DND-41 (cell line): ENCODE data around the gene STOML1.

Experiments used
- ATAC-seq: fragments of 200-7000 bp; cut with Tn5 transposase; 3 replicates; pipeline ENCODE4 v1.9.1; 2021; ENCODE audit warnings: low read depth; ENCODE audit not compliant: insufficient read depth
- DNase-seq: peaks from one replicate; pipeline ENCODE4 v3.0.0-alpha.2; 2020
- H2AFZ ChIP-seq: 2 replicates; pipeline ENCODE4 v1.6.0; 2012; ENCODE audit warnings: low read depth, low read length
- H3K27ac ChIP-seq: 2 replicates; pipeline ENCODE4 v1.5.1; 2012; ENCODE audit warnings: low read length, inconsistent platforms
- H3K27me3 ChIP-seq: fragments of 200-600 bp; sonication (generic); 2 replicates; pipeline ENCODE4 v1.6.0; 2012; ENCODE audit warnings: low read length, mild to moderate bottlenecking, inconsistent platforms; ENCODE audit not compliant: insufficient read depth, poor library complexity
- H3K36me3 ChIP-seq: 2 replicates; pipeline ENCODE4 v1.5.1; 2012; ENCODE audit warnings: low read length, inconsistent platforms; ENCODE audit not compliant: insufficient read depth
- H3K4me1 ChIP-seq: 2 replicates; pipeline ENCODE4 v1.5.1; 2012; ENCODE audit warnings: mild to moderate bottlenecking, low read length; ENCODE audit not compliant: insufficient read depth
- H3K4me2 ChIP-seq: 2 replicates; pipeline ENCODE4 v1.6.0; 2012; ENCODE audit warnings: mild to moderate bottlenecking, moderate library complexity, low read length, inconsistent platforms; ENCODE audit not compliant: insufficient read depth
- H3K4me3 ChIP-seq, 2 experiments: fragments of 200-600 bp in 1 of 2; shearing (Covaris generic) in 1 of 2; 2 replicates each; pipeline ENCODE4 v1.5.1; 2012 to 2016; ENCODE audit warnings: inconsistent platforms in 2 of 2, low read length in 2 of 2, mild to moderate bottlenecking in 2 of 2, low read depth in 1 of 2, moderate library complexity in 1 of 2
- H3K79me2 ChIP-seq: 2 replicates; pipeline ENCODE4 v1.6.0; 2012; ENCODE audit warnings: low read length, inconsistent platforms; ENCODE audit not compliant: insufficient read depth
- H3K9ac ChIP-seq: 2 replicates; pipeline ENCODE4 v1.6.0; 2012; ENCODE audit warnings: low read depth, mild to moderate bottlenecking, inconsistent platforms, low read length, moderate library complexity
- H3K9me3 ChIP-seq: 2 replicates; pipeline ENCODE4 v1.5.1; 2012; ENCODE audit warnings: low read length, moderate library complexity, mild to moderate bottlenecking, inconsistent platforms; ENCODE audit not compliant: insufficient read depth, severe bottlenecking
- H4K20me1 ChIP-seq: 2 replicates; pipeline ENCODE4 v1.6.0; 2012; ENCODE audit warnings: low read length; ENCODE audit not compliant: insufficient read depth
- CTCF ChIP-seq: IDR thresholded peaks from 2 replicates; pipeline ENCODE4 v1.5.1; 2012; ENCODE audit warnings: borderline replicate concordance, low read length, moderate library complexity, mild to moderate bottlenecking; ENCODE audit not compliant: poor library complexity, severe bottlenecking; ENCODE audit errors: extremely low read depth
- EZH2 ChIP-seq: IDR thresholded peaks from 3 replicates; pipeline ENCODE4 v1.6.1; 2012; ENCODE audit warnings: borderline replicate concordance, low read depth, mild to moderate bottlenecking, moderate library complexity, low read length, inconsistent platforms; ENCODE audit not compliant: severe bottlenecking

STOML1 gene

GRCh38 chr15:73957785-73958184, 34.3 kb downstream of the STOML1 start:
- Histone ChIP-seq H3K36me3 (no peaks in the 10 kb centered on the region), H3K79me2 (no peaks in the 10 kb centered on the region), H3K4me1 (peaks cover 32% of the 10 kb centered on the region), H3K27ac (peak overlapping the region; percentile 25; the same call in 1 of the 2 replicates), H4K20me1 (no peaks in the 10 kb centered on the region), H3K9ac (no peak overlapping the region), H3K4me2 (no peak overlapping the region), H3K27me3 (no peaks in the 10 kb centered on the region), H3K9me3 (no peaks in the 10 kb centered on the region), H3K4me3 (no peak overlapping the region), H2AFZ (no peak overlapping the region)
- DNase-seq (no peak), ATAC-seq (no peak)
- no peak for TF ChIP-seq CTCF
- no peak for TF ChIP-seq EZH2

GRCh38 chr15:73957276-73957675, 34.8 kb downstream of the STOML1 start:
- H3K27ac ChIP-seq, result no peak overlapping the region; the same call in 1 of the 2 replicates
- H3K4me1 ChIP-seq, result peaks cover 32% of the 10 kb centered on the region
- TF ChIP-seq CTCF (no peak), EZH2 (no peak)
- DNase-seq, result no peak
- H3K79me2 ChIP-seq, result no peaks in the 10 kb centered on the region
- no peak overlapping the region for H3K9ac ChIP-seq
- no peaks in the 10 kb centered on the region for H3K36me3 ChIP-seq
- H3K9me3 ChIP-seq, result no peaks in the 10 kb centered on the region
- H2AFZ ChIP-seq, result no peak overlapping the region
- H3K27me3 ChIP-seq, result no peaks in the 10 kb centered on the region
- no peaks in the 10 kb centered on the region for H4K20me1 ChIP-seq
- no peak for ATAC-seq
- no peak overlapping the region for H3K4me3 ChIP-seq
- no peak overlapping the region for H3K4me2 ChIP-seq

- no peaks in the 10 kb centered on the region for H3K79me2 ChIP-seq
- ATAC-seq (no peak), DNase-seq (no peak)
- no peaks in the 10 kb centered on the region for H3K27me3 ChIP-seq
- no peak for TF ChIP-seq CTCF
- no peak overlapping the region for H2AFZ ChIP-seq
- H3K9ac ChIP-seq, result no peak overlapping the region
- H4K20me1 ChIP-seq, result no peaks in the 10 kb centered on the region
- no peak overlapping the region for H3K4me2 ChIP-seq
- H3K27ac ChIP-seq, result no peak overlapping the region
- H3K4me3 ChIP-seq, result no peak overlapping the region
- peaks cover 32% of the 10 kb centered on the region for H3K4me1 ChIP-seq
- H3K9me3 ChIP-seq, result no peaks in the 10 kb centered on the region
- no peaks in the 10 kb centered on the region for H3K36me3 ChIP-seq
Measured at GRCh38 chr15:73956743-73957135, 35.4 kb downstream of the STOML1 start.
